ENCODE measurements around the gene TNRC6A.

Gene TNRC6A

DNA sequence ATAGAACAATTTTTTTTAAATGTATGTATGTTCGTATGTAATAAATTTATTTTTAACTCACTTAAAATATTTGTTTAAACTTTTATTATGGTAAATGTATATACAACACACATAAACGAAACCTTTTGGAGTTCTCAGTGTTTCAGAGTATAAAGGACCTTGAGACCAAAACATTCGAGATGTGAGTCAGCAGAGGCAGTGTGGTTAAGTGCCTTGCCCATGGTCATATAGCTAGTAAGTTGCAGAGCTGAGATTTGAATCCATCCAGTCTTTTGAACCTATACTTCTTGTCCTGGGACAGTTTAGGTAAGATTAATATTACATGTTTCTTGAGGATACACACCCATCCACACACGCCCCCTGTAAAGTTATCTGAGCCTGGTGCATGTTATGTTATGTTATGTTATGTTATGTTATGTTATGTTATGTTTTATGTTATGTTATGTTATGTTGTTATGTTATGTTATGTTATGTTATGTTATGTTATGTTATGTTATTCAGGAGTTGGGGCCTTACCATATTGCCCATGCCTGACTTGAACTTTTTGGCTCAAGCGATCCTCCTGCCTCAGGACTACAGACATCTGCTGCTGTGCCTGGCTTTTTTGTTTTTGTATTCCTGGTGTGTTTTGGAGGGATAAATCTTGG lies 41.8 kb downstream of the TNRC6A start:
- peaks cover 64% of the 10 kb centered on the region for H3K36me3 ChIP-seq (ENCODE audit: low read depth)
- TF ChIP-seq CTCF (IDR thresholded peaks at IDR 0.05; ENCODE audit: poor library complexity, severe bottlenecking): no peak
- no peak for DNase-seq (ENCODE audit: low spot score)

GRCh38 chr16:24771779-24772157 lies 42.3 kb downstream of the TNRC6A start:
- no peaks in the 10 kb centered on the region for H3K9me3 ChIP-seq (ENCODE audit: severe bottlenecking)
- H3K4me3 ChIP-seq (ENCODE audit: severe bottlenecking): no peak overlapping the region
- no peak for TF ChIP-seq CTCF (IDR thresholded peaks at IDR 0.05; ENCODE audit: poor library complexity, severe bottlenecking)
- peaks cover 68% of the 10 kb centered on the region for H3K36me3 ChIP-seq (ENCODE audit: low read depth)
- DNase-seq (ENCODE audit: low spot score) (no peak), ATAC-seq (ENCODE audit: low read depth) (no peak)
- H3K27ac ChIP-seq (ENCODE audit: poor library complexity, severe bottlenecking): no peak overlapping the region
- no peaks in the 10 kb centered on the region for H3K4me1 ChIP-seq (ENCODE audit: insufficient read depth, poor library complexity, severe bottlenecking)
- H3K27me3 ChIP-seq (ENCODE audit: insufficient read depth, poor library complexity, severe bottlenecking): no peaks in the 10 kb centered on the region

More for the DNA sequence above, 41.8 kb downstream of the TNRC6A start:
- Histone ChIP-seq H3K4me1 (ENCODE audit: insufficient read depth, poor library complexity, severe bottlenecking) (no peaks in the 10 kb centered on the region), H3K9me3 (ENCODE audit: severe bottlenecking) (no peaks in the 10 kb centered on the region), H3K27me3 (ENCODE audit: insufficient read depth, poor library complexity, severe bottlenecking) (no peaks in the 10 kb centered on the region), H3K4me3 (ENCODE audit: severe bottlenecking) (no peak overlapping the region), H3K27ac (ENCODE audit: poor library complexity, severe bottlenecking) (no peak overlapping the region)
- no peak for ATAC-seq (ENCODE audit: low read depth)

GRCh38 chr16:24773771-24774427 lies 44.4 kb downstream of the TNRC6A start:
- Histone ChIP-seq H3K4me1 (ENCODE audit: insufficient read depth, poor library complexity, severe bottlenecking) (no peaks in the 10 kb centered on the region), H3K27ac (ENCODE audit: poor library complexity, severe bottlenecking) (no peak overlapping the region), H3K4me3 (ENCODE audit: severe bottlenecking) (no peak overlapping the region), H3K9me3 (ENCODE audit: severe bottlenecking) (no peaks in the 10 kb centered on the region), H3K36me3 (ENCODE audit: low read depth) (peaks cover 73% of the 10 kb centered on the region), H3K27me3 (ENCODE audit: insufficient read depth, poor library complexity, severe bottlenecking) (no peaks in the 10 kb centered on the region)
- no peak for TF ChIP-seq CTCF (IDR thresholded peaks at IDR 0.05; ENCODE audit: poor library complexity, severe bottlenecking)
- ATAC-seq (ENCODE audit: low read depth): no peak
- no peak for DNase-seq (ENCODE audit: low spot score)

GRCh38 chr16:24774510-24774909 lies 45.1 kb downstream of the TNRC6A start:
- Histone ChIP-seq H3K4me1 (ENCODE audit: insufficient read depth, poor library complexity, severe bottlenecking) (no peaks in the 10 kb centered on the region), H3K4me3 (ENCODE audit: severe bottlenecking) (no peak overlapping the region), H3K27ac (ENCODE audit: poor library complexity, severe bottlenecking) (no peak overlapping the region), H3K27me3 (ENCODE audit: insufficient read depth, poor library complexity, severe bottlenecking) (no peaks in the 10 kb centered on the region), H3K36me3 (ENCODE audit: low read depth) (peaks cover 80% of the 10 kb centered on the region), H3K9me3 (ENCODE audit: severe bottlenecking) (no peaks in the 10 kb centered on the region)
- ATAC-seq (ENCODE audit: low read depth): no peak
- no peak for DNase-seq (ENCODE audit: low spot score)
- no peak for TF ChIP-seq CTCF (IDR thresholded peaks at IDR 0.05; ENCODE audit: poor library complexity, severe bottlenecking)

DNA sequence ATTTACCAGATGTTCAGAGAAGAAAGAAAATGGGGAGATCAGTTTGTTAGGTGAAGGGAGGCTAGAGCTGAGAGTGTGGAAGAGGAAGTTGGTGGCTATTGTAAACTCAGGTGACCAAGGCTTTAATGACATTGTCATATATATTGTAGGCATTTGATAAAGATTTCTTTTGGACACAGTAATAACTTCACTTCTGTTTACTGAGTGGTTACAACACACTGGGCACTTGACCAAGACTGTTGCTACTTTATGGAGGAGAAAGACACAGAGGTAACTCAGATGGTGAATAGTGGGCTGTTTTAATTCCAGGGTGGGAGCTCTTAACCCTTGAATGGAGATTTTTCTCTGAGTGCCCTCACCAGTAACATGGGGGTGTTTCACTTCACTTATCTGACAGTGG lies 46.0 kb downstream of the TNRC6A start:
- Histone ChIP-seq H3K36me3 (ENCODE audit: low read depth) (peaks cover 89% of the 10 kb centered on the region), H3K4me1 (ENCODE audit: insufficient read depth, poor library complexity, severe bottlenecking) (no peaks in the 10 kb centered on the region), H3K9me3 (ENCODE audit: severe bottlenecking) (no peaks in the 10 kb centered on the region), H3K27ac (ENCODE audit: poor library complexity, severe bottlenecking) (no peak overlapping the region), H3K27me3 (ENCODE audit: insufficient read depth, poor library complexity, severe bottlenecking) (no peaks in the 10 kb centered on the region), H3K4me3 (ENCODE audit: severe bottlenecking) (no peak overlapping the region)
- no peak for TF ChIP-seq CTCF (IDR thresholded peaks at IDR 0.05; ENCODE audit: poor library complexity, severe bottlenecking)
- DNase-seq (ENCODE audit: low spot score) (no peak), ATAC-seq (ENCODE audit: low read depth) (no peak)
